NCI-H1105 treated with DMSO at 0.1 percent for 48 hours (cell line): ENCODE results near the gene SETD5.

Source experiments
- DNase-seq: peaks from one replicate; lab custom pipeline; 2025; lab: John Stamatoyannopoulos, UW

Gene SETD5, protein sequence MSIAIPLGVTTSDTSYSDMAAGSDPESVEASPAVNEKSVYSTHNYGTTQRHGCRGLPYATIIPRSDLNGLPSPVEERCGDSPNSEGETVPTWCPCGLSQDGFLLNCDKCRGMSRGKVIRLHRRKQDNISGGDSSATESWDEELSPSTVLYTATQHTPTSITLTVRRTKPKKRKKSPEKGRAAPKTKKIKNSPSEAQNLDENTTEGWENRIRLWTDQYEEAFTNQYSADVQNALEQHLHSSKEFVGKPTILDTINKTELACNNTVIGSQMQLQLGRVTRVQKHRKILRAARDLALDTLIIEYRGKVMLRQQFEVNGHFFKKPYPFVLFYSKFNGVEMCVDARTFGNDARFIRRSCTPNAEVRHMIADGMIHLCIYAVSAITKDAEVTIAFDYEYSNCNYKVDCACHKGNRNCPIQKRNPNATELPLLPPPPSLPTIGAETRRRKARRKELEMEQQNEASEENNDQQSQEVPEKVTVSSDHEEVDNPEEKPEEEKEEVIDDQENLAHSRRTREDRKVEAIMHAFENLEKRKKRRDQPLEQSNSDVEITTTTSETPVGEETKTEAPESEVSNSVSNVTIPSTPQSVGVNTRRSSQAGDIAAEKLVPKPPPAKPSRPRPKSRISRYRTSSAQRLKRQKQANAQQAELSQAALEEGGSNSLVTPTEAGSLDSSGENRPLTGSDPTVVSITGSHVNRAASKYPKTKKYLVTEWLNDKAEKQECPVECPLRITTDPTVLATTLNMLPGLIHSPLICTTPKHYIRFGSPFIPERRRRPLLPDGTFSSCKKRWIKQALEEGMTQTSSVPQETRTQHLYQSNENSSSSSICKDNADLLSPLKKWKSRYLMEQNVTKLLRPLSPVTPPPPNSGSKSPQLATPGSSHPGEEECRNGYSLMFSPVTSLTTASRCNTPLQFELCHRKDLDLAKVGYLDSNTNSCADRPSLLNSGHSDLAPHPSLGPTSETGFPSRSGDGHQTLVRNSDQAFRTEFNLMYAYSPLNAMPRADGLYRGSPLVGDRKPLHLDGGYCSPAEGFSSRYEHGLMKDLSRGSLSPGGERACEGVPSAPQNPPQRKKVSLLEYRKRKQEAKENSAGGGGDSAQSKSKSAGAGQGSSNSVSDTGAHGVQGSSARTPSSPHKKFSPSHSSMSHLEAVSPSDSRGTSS (N-terminal part only)

DNA sequence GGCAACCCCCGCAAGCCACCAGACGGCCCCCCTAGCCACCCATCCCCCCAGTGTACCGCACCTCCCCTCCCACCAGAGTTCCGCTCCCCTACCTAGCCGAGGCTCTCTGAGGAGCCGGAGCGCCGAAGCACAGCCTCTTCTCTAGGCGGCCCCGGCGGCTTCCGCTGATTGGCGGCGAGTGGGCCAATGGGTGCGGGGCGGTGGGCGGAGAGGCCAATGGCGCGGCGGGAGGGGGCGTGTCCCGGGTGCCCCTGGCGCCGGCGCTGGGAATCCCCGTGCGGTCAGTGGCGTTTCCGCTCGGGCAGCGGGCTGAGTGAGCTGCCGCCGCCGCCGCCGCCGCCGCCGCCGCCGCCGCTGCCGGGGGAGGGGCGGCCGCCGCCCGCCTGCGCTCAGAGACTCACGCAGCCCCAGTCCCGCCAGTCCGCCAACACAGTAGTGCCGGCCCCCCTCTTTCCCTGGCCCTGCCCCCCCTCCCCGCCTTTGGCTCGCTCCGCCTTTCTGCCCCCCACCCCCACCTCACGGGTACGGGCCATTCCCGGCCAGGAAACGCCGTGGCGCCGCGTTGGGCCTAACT, at the start of gene SETD5:
TSS of gene SETD5 (plus strand) at position 284 of the 574 bp plus-strand sequence. CDS start 31,324 bp downstream, outside the sequence.
- DNase-seq: peak; percentile 76

DNA sequence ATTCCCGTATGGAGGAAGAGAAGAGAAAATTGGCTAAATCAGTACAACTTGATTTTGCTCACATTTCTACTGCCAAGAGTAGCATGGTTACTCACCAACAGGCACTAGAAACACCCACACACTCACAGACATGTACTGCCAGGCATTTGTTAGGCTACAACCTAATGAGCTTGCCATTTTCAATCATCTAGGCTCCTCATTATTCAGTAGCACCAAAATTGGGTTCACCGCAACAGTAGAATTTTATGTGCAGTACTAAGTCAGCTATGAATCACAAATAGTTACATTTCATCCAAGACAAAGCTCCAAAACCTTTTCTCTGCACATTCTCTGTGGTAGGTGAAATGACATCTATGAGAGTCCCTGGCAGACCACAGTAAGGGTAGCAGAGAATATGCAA, 49.5 kb upstream of the SETD5 start:
- no peak for DNase-seq

DNA sequence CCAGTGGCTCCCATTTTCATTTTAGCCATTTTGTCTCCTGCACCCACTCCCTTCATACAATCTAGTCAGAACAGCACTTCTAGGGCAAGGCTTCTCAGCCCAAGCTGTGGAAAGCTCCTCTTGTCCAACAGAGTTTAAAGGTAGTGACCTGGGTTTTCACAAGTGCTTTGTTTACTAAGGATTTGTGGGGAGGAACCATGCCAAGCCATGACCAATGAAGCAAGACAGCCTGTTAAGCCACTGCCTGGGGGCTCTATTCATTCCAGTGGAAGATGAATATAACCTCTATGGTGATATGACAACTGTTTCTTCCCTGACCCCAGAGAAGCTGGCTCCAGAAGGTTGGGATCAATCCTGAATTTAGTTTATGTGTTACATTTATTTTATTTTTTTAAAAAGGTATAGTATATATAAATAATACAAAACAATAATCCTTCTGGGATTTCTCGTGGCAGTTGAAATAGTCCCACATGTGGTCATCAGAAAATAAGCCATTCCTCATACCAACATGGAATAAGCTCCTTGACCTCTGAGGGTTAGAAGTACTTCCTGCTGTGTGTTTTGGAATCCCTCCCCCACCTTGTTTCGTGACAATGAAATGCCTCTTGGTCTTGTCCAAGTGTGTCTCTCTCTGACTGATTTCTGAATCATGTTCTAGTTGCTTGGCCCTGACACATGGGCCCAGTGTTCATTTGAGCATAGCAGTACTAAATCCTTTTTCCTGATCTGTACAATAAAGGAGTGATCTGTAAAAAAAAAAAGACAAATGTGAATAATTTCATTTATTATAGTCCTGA, 47.9 kb upstream of the SETD5 start:
- no peak for DNase-seq

DNA sequence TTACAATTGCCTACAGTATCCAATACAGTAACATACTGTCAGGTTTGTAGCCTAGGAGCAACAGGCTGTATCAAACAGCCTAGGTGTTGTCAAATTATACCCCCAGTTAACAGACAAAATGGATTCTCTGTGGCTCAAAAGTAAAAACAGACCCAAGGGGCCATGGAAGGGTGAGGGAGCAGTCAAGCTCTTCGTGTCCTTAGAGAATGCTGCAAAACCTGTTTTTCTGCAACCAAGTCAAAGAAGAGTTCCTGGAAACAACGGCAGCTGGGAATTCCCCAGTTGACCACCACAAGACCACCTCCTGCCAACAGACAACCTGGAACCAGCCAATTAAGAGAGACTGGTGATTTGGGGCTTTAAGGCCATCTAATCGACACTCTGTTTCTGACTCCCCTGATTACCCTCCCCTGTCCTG, 45.7 kb upstream of the SETD5 start:
- no peak for DNase-seq

DNA sequence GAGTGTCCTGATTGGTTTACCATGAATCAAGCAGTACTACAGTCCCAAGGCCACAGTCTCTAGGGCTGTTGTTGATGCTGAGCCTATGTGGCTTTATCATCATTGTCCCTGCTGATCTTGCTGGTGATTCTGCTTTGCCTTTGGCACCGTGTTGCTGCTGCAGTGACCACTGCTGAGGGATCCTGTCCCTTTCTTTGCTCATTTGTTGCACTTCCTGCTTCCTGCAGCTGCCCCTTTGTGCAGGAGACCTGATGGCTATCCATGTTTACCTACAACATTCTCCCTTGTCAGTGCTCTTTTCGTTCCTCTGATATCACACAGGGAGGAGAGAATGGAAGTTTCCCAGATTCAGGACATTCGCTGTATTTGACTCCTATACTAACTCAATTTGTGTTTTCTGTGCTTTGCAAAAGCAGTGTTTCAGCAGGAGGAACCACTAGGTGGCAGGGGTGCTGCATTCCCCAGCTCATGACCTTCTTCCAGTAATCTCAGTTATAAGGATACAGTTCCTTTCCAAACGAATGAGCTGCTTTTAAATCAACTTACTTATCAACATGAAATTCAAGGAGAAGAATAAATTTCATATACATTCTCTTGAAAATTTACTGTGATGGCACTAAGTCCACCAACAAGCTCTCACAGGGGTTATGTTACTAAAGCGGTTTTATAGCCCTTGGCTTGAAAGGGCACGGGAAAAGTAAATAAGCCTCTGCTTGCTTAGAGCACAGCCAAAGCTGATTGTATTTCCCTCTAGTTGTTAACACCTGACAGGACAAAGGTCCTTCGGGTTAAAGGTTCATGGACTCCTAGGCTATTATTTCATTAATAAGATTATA, 44.3 kb upstream of the SETD5 start:
- DNase-seq: peak; percentile 41

DNA sequence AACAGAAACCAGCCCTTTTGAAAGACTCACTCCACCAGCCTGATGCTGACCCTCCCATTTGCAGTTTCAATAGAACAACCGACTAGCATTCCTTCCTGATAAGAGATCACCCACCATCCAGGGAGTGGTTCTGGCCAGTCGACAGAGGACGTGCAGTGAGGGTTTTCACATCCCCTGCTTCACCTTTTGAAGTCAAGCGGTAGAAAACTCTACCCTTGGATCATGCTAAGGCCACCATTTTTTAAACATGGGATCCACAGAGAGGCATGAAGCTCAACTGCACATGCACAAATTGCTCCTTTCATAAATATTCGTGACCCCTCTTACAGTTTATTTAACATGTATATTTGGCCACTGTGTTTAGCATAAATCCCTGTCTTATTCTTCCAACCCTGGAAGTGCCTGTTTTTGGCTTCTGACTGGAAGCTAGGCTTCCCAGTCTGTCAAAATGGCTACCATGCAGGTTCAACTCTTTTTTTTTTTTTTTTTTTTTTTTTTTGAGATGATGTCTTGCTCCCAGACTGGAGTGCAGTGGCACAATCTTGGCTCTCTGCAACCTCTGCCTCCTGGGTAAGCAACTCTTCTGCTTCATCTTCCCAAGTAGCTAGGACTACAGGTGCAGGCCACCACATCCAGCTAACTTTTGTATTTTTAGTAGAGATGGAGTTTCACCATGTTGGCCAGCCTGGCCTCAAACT, 35.6 kb upstream of the SETD5 start:
- no peak for DNase-seq

DNA sequence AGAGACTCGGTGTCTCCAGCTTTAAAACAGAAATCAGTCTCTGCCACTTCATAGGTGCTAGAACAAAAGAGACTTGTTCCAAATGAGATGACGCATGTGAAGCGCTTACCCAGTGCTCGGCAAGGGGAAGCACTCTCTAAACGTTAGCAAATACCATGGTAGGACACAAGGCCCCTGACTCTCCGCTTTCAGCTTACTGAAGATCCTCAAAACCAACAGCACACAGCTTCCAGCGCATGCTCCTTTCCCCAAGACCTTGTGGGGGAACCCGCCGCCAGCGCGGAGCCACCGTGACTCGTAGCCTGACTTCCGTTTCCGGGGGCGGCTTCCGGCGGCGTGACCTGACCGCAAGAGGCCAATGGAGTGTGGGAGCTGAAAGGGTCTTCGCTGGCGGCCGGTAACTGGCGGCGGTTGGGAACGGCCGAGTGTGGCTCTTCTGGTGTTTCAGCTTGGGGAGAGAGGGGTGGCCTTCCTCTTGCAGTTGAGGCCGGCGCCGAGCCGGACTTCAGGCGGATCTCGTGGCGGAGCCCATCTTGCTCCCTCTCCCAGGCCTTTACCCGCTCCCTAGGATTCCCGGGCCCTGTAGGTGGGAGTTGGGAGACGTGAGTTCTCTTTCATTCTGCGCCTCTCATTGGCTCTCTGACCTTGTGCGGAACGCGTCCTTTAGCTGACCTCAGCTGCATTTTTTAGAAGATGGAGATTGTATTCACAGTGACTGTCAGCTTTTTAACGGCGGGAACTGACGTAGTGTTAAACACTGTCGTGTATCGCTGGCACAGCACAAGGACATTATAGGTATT, 34.5 kb upstream of the SETD5 start, which contains the start of gene THUMPD3:
TSS of gene THUMPD3 (plus strand) at position 324 of the 800 bp plus-strand sequence. CDS start 2,015 bp downstream, outside the sequence.
- DNase-seq: peak; percentile 77

DNA sequence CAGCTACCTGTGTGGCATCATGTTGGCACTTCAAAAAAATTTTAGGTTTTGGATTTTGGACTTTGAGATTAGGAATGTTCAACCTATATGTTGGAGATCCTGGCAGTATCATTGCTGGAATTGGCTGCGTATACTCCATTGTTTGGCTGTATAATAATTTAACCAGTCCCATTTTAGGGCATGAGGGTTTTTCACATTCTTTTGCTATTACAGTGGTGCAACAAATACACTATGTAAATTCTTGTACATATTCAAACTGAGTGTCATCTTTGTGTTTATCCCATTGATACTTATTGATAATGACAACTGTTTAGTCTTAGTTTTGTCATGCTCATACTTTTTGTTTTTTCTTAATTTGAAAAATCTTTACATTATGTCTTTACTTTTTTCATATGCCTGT, 27.9 kb upstream of the SETD5 start:
- DNase-seq: no peak

DNA sequence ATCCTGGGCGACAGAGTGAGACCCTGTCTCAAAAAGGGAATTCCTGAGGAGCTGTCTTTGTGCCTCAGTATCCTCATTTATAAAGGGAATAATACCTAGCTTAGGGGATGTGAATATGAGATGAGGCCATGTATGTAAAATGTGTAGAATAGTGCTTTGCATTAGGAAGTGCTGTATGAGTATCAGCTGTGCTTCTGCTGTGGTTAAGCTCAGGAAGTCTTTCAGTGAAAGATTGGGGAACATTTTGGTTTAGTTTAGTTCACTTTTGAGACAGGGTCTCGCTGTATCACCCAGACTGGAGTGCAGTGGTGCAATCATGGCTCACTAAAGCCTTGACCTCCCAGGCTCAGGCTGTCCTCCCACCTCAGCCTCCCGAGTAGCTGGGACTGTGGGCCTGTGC, 23.9 kb upstream of the SETD5 start:
- DNase-seq: no peak

DNA sequence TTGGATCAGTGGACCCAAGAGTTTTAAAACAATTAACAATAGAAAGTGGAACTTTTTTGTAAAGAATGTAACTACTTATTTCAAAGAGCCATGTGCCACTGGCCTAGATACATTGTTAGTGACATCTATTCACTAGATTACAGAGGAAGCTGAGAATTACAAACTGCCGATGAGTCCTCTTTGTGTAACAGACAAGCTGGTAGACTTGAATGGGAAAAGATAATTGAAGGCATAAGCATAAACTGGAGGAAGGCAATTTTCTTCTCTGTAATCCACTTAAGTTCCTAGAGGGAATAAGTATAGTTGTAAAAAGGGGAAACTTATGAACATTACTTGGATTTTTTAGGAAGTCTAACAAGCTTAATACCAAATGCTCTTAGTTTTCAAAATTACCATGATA, 19.4 kb upstream of the SETD5 start:
- DNase-seq: no peak

DNA sequence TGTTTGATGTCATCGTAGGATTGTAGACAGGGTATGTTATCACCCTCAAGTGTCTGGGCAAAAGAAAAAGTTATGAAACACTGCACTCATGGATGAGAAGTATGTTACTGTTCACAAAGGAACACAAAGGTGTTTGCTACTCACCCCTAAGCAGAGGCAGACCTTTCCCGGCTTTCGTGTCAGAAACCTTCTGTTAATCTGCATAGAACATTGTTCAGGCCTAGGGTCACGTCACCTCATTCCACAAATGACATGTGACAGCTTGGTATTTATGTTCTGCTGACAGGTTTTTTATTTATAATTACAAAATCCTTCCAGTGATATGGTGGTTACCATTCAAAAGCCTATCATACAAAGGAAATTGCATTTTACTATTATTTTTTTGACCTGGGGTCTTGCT, 18.1 kb upstream of the SETD5 start:
- DNase-seq: no peak

DNA sequence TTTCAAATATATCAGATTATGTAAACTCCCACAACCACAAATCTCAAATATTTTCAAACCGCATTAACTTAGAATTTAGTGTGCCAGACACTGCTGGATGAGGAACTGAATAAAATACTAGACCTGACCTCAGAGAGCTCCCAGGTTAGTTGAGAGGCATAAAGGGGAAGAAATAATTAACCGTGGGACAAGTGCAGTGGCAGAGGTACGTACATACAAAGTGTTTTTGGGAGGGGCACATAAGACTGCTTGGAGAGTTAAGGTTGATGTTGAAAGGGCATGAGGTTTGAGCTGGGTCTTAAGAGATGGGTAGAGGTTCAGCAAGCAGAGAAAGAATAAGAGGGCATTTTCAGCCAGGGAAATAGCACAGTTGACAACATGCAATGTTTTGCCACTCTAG, 17.4 kb upstream of the SETD5 start:
- DNase-seq: no peak

DNA sequence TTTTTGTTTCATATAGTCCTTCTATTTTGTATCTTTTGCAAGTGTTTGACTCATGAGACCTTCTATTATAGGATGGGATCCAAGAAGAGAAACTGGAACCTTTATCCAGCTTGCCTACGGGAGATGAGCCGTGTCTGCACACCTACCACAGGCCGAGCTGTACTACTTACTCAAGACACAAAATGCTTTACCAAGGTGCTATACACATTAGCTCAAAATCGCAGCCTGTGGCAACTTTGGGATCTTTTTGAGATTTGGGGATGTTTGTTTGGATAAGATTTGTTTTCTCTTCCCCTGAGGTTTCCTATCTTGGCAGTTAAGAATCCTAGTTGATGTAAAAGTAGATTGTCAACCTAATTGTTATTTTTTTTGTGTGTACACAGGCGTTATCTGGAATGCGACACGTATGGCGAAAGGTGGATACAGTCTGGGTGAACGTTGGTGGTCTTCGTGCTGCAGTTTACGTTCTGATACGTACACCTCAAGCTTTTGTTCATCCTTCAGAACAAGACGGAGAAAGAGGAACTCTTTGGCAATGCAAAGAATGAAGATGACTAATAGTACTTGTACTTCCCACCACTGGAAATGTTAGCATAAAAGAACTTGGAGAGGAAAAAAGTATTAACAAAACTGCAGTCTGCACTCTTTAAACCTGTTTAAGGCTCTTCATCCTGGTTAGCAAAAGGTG, 13.1 kb upstream of the SETD5 start:
- DNase-seq: no peak

DNA sequence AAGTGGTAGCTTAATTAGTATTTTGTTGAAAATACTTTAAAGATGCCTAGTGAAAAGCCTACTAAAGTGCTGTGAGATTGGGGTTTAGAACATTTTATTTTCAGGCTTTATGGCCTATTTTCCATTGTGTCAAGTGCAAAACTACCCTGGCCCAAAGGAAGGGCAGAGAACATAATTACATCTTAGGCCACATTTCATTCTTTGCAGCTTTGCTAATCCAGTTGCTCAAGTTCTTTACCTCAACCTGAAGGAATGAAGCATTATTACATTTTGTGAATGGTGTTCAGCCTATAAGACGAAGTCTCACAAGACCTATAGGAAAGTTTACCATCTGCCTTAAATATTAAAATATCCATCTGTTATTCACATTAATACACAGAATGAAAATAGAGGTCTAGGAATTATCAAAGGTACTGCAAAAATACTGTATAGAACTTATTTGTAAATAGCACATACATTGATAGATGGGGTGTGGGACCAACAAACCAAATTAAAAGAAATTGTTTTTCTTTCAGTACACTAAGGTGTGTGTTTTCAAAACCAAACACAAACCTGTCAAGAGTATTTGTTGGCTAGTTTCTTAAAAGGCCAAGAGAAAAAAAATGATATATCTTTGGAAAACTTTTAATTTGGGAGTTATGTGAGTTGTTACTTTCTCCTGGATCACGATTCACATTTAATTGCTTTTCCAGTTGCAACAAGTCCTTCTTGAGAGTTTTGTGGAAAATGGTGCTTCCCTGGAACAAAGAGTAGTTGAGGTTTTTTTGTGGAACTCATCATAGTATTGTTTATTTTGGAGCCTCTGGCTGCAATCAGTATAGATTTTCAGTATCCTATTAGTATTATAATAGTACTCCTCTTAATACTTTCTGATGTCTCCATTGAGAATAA, 12.0 kb upstream of the SETD5 start:
- no peak for DNase-seq

DNA sequence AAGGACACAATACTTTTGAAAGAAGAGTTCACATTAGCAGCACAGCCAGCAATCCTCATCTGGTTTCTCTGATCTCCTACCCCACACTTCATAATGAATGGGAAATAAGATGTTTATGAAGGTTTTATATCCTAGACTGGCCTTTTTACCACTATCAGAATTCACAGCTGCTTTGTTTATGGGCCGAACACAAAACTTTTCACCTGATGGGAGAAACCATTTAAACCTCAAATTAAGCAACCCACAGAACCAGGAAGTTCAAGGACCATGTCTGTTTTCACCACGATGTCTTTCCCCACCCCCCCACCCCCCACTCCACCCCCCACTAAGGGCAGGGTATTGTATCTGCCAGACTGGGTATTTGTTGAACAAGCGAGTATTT, 11.3 kb upstream of the SETD5 start:
- no peak for DNase-seq

DNA sequence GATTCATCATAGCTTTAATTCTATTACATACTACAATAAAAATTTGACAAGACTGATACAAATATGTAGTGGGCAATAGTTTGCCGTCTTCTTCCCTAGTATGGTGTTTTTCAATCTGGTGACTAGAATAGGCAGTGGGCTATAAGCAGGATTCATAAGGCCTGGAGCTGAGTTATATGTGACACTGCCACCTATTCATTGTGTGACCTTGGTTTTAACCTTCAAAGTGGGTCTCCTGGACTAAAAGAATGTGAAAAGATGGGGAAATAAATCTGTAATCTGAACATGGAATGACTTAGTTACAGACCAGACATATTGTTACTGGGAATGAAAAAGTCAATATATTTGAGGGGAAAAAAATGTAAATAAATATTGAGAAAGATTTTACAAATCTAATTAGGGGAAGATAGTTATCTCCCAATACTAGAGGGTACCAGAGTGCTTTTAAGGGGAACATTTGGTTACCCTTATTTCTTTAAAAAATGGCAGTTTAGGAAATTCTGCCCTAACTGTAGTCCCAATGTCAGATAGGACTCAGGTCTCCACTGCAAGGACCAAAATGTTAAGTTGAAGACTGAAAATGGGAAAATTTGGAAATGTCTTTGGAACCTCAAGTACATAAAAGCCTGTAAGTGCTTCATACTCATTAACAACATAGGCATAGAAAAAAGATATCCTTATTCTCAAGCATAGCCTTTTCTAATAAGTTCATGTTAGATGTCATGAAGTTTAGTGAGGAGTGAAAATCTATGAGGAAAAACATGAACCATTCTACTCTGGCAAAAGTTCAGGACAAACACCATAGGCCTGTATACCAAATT, 10.7 kb upstream of the SETD5 start:
- no peak for DNase-seq
